ENCODE measurements around the gene RELN.

DNA sequence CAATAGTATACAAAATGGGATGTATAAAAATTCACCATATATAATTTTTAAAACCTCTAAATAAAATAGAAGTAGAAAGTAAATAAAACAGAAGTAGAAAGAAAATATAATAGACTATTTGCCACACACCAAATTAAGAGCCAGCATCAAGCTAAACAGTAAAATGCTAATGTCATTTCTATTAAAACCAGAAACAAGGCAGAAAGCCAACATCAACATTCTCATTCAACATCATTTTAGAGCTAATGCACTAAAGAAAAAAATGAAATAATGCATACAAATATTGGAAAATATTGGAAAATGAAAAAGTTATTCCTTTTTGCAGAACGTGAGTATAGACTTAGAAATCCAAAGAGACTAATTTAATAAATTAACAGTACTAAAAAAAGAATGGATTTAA lies 23.4 kb upstream of the RELN start:
- TF ChIP-seq TAF1 (IDR thresholded peaks at IDR 0.05; ENCODE audit: low read depth, low read length) = no peak
- TF ChIP-seq POU2F2 (IDR thresholded peaks at IDR 0.05; ENCODE audit: low read depth, low read length) = no peak
- TF ChIP-seq POLR2A (IDR thresholded peaks at IDR 0.05; ENCODE audit: low read depth, low read length) = no peak
- no peak for TF ChIP-seq SPI1 (IDR thresholded peaks at IDR 0.05; ENCODE audit: low read depth, low read length)
- TF ChIP-seq POLR2AphosphoS5 (IDR thresholded peaks at IDR 0.05; ENCODE audit: low read depth, low read length) = no peak
